NCI-H345 (cell line): Measurements from ENCODE around the gene SLIT3.

Experiments
- DNase-seq: peaks from one replicate; lab custom pipeline; 2025; lab: John Stamatoyannopoulos, UW

The SLIT3 gene

GRCh38 chr5:169300468-169301385, at the start of gene SLIT3:
TSS of gene SLIT3 (minus strand) at chr5:169301139. CDS start at chr5:169300709, 430 bp downstream.
- DNase-seq = peak; percentile 65

GRCh38 chr5:169350016-169350415, 49.1 kb upstream of the SLIT3 start:
- DNase-seq = no peak

DNA sequence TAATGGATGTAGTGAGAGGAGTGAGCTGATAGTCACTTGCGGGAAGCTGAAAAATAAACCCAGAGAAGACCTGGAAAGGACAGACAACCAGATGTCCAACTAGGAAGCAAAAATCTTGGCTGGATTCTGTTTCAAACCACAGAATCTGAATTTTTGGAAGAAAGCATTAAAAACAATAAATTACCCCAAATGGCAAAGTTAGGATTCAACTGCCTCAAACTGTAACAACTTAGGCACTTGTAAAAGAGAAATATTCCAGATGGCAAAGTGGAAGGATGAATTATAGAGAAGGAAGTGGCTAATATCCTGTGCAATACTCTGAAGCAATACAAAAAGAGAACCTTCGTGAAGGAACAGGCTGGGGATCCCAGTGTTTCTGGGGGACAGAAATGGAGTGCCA, 46.8 kb upstream of the SLIT3 start:
- DNase-seq = no peak

- DNase-seq = no peak
These were observed 43.7 kb upstream of the SLIT3 start for GRCh38 chr5:169344629-169345028.

GRCh38 chr5:169343766-169344165, 42.8 kb upstream of the SLIT3 start:
- no peak for DNase-seq

GRCh38 chr5:169341556-169341955, 40.6 kb upstream of the SLIT3 start:
- DNase-seq = no peak

DNA sequence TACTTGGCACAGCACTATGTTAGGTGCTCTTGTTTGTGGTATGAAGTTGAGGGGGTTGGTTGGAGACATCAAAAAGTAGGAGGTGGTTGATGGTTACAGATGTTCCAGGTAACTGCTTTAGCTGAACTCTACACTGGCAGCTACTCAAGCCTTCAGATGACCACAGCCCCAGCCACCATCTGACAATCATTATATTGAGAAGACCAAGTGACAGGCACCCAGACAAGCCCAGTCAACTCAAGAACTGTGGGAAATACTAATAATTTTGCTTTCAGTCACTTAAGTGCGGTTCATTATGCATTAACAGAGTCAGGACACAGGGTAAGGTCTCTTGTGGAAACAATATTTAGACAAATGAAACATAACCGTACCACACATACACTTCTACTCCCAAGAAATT, 38.9 kb upstream of the SLIT3 start:
- DNase-seq = no peak

- DNase-seq = no peak
These were observed 35.3 kb upstream of the SLIT3 start for GRCh38 chr5:169336242-169336641.

DNA sequence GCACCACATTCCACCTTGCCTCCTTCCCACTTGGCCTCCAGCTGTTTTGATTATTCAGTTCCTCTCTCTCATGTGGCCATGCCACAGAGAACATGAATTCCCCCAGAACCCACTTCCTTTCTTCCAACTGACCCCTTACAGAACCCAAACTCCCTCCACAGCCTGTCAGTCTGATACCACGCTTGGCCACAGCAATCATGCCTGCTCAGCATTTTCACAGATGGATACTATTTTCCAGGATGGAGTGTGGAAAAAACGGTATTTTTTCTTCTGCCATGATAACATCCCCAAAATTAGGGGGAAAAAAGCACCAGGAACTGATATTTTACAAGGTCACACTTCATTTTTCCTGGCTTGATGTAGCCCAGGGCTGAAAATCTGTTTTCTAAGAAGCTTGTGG, 34.9 kb upstream of the SLIT3 start:
- DNase-seq = no peak

DNA sequence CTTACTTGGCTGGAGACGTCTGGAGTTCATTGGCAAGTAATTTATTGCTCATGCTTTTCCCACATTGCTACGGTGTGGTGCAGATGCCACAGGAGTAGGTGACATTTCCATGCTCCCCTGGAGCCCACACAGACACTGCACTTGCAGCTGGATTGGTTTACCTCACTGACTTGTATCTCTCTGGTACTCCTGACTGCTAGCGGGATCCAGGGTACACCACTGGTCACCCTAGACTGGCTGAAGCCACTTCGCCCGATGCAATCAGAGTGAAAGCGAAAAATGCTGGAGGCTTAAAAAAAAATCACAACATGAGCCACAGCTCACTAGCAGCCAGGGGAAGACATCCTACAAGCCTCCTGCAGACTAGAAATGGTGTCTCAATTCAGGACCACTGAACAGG, 32.6 kb upstream of the SLIT3 start:
- no peak for DNase-seq

DNA sequence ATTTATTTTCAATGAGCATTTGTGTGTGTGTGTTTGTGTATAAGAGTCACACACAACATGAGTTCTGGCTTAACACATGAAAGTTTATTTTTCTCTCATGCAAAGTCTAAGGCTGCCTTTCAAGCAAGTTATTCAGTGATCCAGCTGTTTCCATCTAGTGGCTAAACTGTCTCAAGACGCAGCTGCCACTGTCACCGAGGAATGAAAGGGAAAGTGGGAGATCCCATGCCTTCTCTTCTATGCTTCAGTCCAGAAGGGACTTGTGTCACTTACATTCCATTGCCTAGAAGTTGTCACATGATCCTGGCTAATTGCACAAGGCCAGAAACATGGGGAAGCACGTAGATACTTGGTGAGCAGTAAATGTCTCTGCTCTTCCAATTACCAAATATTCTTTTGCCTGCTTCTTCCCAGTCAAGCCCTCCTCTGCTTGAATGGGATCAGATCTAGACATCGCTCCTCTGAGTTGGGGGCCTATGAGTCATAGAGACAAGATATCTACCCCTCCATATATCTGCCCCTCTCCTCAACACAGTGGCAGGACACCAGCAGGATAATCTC, 30.4 kb upstream of the SLIT3 start:
- DNase-seq = no peak

DNA sequence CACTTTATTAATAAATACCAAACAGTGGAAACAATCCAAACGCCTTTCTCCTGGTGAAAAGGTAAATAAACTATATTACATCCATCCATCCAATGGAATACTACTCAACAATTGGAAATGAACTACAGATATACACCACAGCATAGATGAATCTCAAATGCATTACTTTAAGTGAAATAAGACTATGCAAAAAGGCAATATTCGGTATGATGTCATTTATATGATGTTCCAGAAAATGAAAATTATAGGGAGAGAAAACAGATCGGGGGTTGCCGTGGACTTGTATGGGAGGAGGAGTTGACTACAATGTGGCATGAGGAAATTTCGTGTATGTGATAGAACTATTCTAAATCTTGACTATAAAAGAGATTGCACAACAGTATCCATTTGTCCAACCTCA, 27.5 kb upstream of the SLIT3 start:
- DNase-seq = no peak

- DNase-seq = no peak
These were observed 24.3 kb upstream of the SLIT3 start for GRCh38 chr5:169325273-169325672.

DNA sequence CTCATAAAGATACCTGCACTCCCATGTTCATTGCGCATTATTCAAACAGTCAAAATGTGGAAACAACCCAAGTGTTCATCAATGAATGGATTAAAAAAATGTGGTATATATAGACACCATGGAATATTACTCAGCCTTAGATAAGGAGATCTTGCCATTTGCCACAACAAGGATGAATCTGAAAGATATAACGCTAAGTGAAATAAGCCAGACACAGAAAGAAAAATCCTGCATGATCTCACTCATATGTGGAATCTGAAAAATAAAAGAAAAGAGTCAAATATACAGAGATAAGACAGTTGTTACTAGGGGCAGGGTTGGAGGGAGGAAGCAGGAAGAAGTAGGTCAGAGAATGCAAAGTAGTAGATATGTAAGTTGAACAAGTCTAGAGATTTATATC, 17.6 kb upstream of the SLIT3 start:
- DNase-seq = no peak

- no peak for DNase-seq
These were observed 6.7 kb upstream of the SLIT3 start for GRCh38 chr5:169307646-169308045.

GRCh38 chr5:169305366-169305765, 4.4 kb upstream of the SLIT3 start:
- no peak for DNase-seq

DNA sequence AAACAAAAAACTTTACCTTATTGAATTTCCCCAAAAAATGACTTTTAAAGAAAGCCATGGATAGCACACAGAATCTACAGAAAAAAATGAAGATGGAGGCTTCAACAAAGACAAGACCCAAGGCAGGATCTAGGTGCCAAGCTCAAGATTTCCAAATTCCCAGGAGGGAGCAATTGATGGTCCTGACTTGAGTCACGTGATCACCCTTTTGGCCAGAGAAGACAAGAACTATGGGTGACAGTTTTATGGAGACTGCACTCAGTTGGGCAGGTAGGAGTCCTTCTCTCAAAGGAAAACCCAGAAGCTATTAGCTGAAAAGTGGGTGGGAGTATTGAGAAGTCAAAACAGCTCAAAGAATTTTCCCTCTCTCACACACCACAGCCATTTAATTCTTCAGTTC, 3.2 kb upstream of the SLIT3 start:
- DNase-seq = no peak

GRCh38 chr5:169303119-169303515, 2.2 kb upstream of the SLIT3 start:
- DNase-seq = no peak

DNA sequence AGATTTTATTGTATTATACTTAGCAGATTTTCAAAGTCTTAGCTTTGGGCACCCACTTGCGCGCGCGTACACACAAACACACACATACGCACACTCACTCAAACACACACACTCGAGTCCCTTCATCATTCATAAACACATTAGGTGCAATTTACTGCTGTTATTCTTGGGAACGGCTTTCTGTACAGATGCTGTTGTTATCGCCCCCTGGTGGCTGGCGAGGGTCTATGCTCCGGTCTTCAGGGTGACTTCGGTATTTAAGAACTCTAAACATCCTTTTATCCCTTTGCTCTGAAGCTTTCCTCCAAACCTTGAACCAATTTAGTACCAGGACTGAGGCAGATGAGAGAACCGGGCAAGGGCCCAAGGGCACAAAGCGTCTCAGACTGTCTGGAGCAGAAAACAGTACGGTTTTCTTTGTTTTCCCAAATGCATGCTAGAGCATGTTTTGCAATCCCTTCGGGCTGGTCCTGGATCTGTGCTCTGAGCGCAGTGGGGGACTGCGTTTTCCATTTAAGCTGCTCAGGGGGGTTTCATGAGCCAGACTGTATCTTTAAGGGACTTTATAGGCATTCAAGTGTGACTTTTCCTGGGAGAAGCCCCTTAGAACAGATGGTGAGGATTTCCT, 1.7 kb upstream of the SLIT3 start:
- peak; percentile 79 for DNase-seq

GRCh38 chr5:169301986-169302385, 1.0 kb upstream of the SLIT3 start:
- no peak for DNase-seq

DNA sequence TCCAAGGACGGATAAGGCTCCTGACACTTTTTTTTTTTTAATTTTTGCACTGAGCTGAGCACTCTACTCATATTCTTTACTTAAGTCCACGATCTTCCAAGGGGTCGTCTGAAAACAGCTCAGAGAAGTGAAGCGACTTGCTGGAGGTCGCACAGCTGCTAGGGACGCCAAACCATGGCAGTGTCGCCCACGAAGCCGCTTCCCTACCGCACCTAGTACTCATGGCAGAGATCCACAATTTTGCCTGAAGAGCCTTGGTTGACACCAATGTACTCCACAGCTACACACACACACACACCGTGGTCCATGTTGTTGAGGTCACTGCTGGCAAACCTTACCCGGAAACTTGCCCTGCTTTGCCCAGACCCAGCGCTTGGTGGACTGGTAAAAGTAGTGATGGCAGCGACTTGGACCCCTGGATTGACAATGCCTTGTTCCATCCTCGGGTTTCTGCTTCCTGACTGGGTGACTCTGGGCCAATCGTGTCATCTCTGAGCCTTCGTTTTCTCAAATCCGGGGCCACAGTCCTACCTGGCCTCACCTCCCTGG, 521 bp upstream of the SLIT3 start:
- no peak for DNase-seq

DNA sequence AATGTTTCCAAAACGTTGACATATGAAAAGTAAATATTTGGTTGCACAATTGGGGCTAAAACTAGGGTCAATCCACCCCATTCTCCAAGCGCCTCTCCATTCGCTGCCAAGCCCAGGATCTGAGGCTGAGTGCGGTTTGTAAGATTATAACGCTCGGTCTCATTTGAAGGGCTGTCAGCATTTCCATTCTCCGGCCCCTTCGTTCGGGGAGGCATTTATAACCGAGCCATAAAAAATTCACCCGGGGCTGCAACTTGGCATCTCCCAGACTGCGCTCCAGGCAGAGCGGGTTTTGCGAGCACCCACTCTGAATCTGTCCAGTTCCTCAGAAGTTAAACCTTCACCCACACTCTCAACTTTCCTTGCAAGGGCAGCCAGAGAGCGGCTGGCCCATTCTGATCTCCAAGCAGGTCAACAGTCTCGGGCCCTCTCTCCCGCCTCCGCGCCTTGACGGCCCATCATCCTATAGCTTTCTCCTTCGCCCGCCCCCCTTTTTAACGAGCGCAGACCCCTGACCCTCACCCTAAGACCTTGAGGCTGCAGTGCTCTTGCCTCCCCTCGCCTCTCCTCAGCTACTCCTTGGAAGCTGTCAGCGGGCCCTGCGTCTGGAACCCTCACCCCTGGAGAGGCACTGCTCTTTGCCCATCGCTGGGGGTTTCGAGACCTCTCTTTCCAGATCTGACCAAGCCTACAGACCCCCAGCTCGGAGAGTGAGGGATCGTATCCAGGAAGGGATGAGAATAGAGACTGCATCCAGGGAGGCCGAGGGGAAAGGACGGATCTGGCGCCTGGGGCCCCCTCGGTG, 1.1 kb downstream of the SLIT3 start:
- no peak for DNase-seq
